KMS-11 (cell line): ENCODE data around the gene NXT1.

Source experiments
- H2AFZ ChIP-seq: fragments of 200-600 bp; sonication (generic); 2 replicates; pipeline ENCODE4 v1.6.1; 2016; ENCODE audit warnings: antibody characterized with exemption, mixed run types, low read depth
- H3K27ac ChIP-seq: fragments of 200-600 bp; sonication (generic); 2 replicates; pipeline ENCODE4 v1.6.1; 2016; ENCODE audit warnings: mild to moderate bottlenecking, mixed run types
- H3K27me3 ChIP-seq: fragments of 200-600 bp; sonication (generic); 2 replicates; pipeline ENCODE4 v1.6.1; 2017; ENCODE audit warnings: mild to moderate bottlenecking, low read depth, mixed run types, moderate library complexity; ENCODE audit not compliant: insufficient read depth
- H3K36me3 ChIP-seq: fragments of 200-600 bp; sonication (generic); 2 replicates; pipeline ENCODE4 v1.6.1; 2017; ENCODE audit warnings: mild to moderate bottlenecking, mixed run types; ENCODE audit not compliant: insufficient read depth
- H3K4me1 ChIP-seq: fragments of 200-600 bp; sonication (generic); 2 replicates; pipeline ENCODE4 v1.6.1; 2016; ENCODE audit warnings: mild to moderate bottlenecking, low read depth, mixed run types; ENCODE audit not compliant: poor library complexity, severe bottlenecking
- H3K4me2 ChIP-seq: fragments of 200-600 bp; sonication (generic); 2 replicates; pipeline ENCODE4 v1.7.0; 2016; ENCODE audit warnings: mild to moderate bottlenecking, mixed run types
- H3K4me3 ChIP-seq: fragments of 200-600 bp; sonication (generic); IDR thresholded peaks from 2 replicates; pipeline ENCODE4 v1.6.1; 2017; ENCODE audit warnings: low read depth, low read length, mixed read lengths; ENCODE audit not compliant: insufficient read depth
- H3K79me2 ChIP-seq: fragments of 200-600 bp; sonication (generic); 2 replicates; pipeline ENCODE4 v1.6.1; 2016; ENCODE audit warnings: low read depth, mixed run types; ENCODE audit not compliant: insufficient read depth
- H3K9ac ChIP-seq: fragments of 200-600 bp; sonication (generic); 2 replicates; pipeline ENCODE4 v1.6.1; 2016; ENCODE audit warnings: mild to moderate bottlenecking, mixed run types
- H4K20me1 ChIP-seq: fragments of 200-600 bp; sonication (generic); 2 replicates; pipeline ENCODE4 v1.6.1; 2016; ENCODE audit warnings: mild to moderate bottlenecking, mixed run types; ENCODE audit not compliant: insufficient read depth
- TF ChIP-seq, protein P1 (sequence below): fragments of 200-600 bp; sonication (generic); conservative IDR thresholded peaks from 2 replicates; pipeline ENCODE4 v1.6.1; 2017; ENCODE audit warnings: low read depth, mild to moderate bottlenecking, antibody characterized with exemption, low read length, moderate library complexity, mixed read lengths

Gene NXT1

DNA sequence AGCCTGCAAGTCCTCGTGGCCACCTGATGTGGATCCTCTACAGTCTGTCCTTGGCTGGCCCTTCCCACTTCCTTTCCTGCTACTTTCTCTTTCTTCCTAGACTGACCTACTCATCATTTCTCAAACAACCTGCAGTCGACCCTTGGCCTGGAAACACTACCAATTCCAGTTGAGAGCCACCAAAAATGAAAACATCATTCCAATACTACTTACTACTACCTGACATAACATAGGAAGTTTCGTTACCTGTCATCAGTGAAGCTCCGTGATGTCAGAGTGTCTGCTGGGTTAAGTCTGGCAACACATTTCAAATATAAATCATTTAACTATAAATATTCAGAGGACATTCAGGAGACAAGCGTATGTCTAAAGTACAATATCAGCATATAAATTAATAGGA is 25.2 kb downstream of the NXT1 start:
- Histone ChIP-seq H3K36me3 (no peaks in the 10 kb centered on the region), H3K4me3 (no peak overlapping the region), H4K20me1 (no peaks in the 10 kb centered on the region), H3K4me1 (no peaks in the 10 kb centered on the region), H3K27ac (no peak overlapping the region), H3K27me3 (no peaks in the 10 kb centered on the region), H2AFZ (no peak overlapping the region), H3K79me2 (no peaks in the 10 kb centered on the region), H3K9ac (no peak overlapping the region), H3K4me2 (no peak overlapping the region)
- TF ChIP-seq, protein P1, sequence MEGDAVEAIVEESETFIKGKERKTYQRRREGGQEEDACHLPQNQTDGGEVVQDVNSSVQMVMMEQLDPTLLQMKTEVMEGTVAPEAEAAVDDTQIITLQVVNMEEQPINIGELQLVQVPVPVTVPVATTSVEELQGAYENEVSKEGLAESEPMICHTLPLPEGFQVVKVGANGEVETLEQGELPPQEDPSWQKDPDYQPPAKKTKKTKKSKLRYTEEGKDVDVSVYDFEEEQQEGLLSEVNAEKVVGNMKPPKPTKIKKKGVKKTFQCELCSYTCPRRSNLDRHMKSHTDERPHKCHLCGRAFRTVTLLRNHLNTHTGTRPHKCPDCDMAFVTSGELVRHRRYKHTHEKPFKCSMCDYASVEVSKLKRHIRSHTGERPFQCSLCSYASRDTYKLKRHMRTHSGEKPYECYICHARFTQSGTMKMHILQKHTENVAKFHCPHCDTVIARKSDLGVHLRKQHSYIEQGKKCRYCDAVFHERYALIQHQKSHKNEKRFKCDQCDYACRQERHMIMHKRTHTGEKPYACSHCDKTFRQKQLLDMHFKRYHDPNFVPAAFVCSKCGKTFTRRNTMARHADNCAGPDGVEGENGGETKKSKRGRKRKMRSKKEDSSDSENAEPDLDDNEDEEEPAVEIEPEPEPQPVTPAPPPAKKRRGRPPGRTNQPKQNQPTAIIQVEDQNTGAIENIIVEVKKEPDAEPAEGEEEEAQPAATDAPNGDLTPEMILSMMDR = no peak

DNA sequence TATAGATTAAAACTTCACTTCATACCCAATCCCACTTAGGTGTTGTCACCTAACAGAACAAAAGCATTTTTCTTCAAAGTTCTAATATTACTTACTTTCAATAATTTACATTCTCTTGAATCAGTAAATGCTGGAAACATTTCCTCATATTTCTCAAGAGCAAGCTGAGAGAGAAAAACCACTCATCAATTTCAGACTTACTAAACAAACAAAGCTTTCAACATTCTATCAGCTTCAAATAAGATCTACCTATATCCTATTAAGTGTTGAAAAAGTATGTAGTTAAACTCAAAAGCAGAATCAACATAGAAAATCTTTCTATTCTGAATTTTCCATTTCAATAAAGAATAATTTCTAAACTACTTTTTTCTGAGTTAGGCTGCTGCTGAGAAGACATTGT is 29.2 kb downstream of the NXT1 start:
- Histone ChIP-seq H3K79me2 (no peaks in the 10 kb centered on the region), H4K20me1 (no peaks in the 10 kb centered on the region), H3K27ac (no peak overlapping the region), H3K4me2 (no peak overlapping the region), H3K9ac (no peak overlapping the region), H2AFZ (no peak overlapping the region), H3K4me1 (no peaks in the 10 kb centered on the region), H3K27me3 (no peaks in the 10 kb centered on the region), H3K36me3 (no peaks in the 10 kb centered on the region), H3K4me3 (no peak overlapping the region)
- TF ChIP-seq, protein P1 = no peak

DNA sequence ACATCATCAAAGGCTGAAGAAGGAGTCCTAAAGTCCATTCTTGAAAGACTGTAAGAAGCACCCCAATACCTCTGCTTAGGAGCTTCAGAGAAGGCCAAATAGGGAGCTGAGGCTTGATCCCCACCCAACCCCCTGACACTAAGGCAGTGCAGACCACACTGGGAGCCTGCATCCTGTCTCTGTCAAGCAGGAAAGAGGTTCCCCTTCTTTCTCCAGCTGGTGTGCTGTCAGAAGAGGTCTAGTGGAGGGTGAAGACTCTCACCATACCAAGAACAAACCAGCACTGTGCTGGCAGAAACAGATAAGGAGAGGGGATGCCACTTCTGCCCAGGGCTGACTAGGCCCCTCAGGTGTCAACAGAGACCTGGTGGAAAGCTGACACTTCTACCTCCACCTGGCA is 31.3 kb downstream of the NXT1 start:
- Histone ChIP-seq H3K79me2 (no peaks in the 10 kb centered on the region), H4K20me1 (no peaks in the 10 kb centered on the region), H3K4me3 (no peak overlapping the region), H3K9ac (no peak overlapping the region), H3K27ac (no peak overlapping the region), H3K4me1 (no peaks in the 10 kb centered on the region), H3K36me3 (no peaks in the 10 kb centered on the region), H2AFZ (no peak overlapping the region), H3K4me2 (no peak overlapping the region), H3K27me3 (no peaks in the 10 kb centered on the region)
- TF ChIP-seq, protein P1 = no peak

DNA sequence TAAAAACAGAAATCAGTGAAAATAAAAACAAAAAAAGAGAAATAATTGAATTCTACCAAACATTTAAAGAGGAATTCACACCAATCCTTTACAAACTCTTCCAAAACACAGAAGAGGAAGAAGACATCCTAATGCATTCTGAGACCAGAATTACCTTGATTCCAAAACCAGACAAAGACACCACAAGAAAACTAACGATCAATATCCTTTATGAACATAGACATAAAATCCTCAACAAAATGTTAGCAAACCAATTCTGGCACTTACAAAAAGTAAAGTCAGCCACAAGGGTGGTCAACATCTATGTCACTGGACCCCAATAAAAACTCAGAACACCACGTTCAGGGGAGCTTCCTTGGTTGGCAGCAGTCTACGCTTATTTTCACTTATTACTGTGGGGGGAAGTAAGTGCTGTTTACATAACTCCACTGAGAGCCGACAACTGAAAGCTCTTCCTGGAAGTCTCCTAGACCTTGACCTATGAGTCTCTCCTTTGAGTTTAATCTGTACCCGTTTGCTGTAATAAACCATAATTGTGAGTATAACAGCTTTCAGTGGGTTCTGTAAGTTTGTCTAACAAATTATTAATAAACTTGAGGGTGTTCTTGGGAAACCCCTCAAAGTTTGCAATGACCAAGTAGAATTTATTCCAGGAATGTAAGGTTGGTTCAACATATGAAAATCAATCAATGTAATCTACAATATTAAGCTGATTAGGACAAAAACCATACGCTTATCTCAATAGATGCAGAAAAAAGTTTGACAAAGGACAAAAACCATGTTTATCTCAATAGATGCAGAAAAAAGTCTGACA is 35.9 kb downstream of the NXT1 start:
- H3K4me1 ChIP-seq = no peaks in the 10 kb centered on the region
- H3K4me3 ChIP-seq = no peak overlapping the region
- no peak overlapping the region for H3K27ac ChIP-seq
- H3K27me3 ChIP-seq = no peaks in the 10 kb centered on the region
- H4K20me1 ChIP-seq = no peaks in the 10 kb centered on the region
- H3K36me3 ChIP-seq = no peaks in the 10 kb centered on the region
- TF ChIP-seq, protein P1 = no peak
- H3K4me2 ChIP-seq = no peak overlapping the region
- H3K79me2 ChIP-seq = no peaks in the 10 kb centered on the region
- no peak overlapping the region for H2AFZ ChIP-seq
- H3K9ac ChIP-seq = no peak overlapping the region
